ENCODE measurements around the gene SH3TC1. TPM values are rescaled to one million over a fixed set of nuclear protein-coding genes. Genes with fewer than 3 reads are reported as not detected.

SH3TC1 gene
- polyA plus RNA-seq, 3 donors = 36.9 to 85.7 (median 41.9) TPM

DNA sequence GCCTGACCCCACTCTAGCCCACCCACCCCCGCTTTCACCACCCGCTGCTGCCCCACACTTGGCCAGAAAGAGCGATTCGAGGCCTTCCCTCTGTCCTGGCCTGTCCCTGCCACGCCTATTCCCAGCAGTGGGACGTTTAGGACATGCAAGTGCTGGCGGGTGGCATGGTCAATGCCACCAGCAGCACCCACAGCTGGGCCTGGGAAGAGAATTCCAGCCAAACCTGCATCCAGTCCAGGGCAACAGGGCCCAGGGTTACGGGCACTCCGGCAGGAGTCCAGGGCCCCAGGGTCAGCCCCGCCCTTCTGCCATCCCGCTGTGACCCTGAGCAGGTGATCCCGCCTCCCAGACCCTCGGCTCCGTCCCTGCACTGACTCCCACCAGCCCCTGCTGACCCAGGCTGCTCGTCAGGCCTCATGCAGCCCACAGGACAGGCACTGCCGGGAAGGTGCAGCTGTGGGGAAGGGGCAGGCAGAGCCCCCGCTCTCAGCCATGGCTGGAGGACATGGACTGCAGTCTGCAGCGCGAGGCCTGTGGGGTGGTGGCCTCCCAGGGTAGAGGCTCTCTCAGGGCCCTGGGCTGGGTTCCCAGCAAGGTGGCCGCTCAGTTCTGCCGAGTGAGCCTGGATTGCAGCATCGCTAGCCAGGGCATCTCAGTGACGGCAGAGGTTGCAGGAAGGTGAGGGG lies 63.7 kb downstream of the SH3TC1 start:
- Histone ChIP-seq H3K4me3 (replicated peaks in 1 of 3; ENCODE audit: low read depth in 2 of 3, low read length in 3 of 3) (no peak overlapping the region), H3K27me3 (ENCODE audit: control insufficient read depth in 2 of 2, insufficient read depth in 2 of 2, low read length in 2 of 2) (no peaks in the 10 kb centered on the region), H4K20me1 (ENCODE audit: insufficient read depth, low read length) (no peaks in the 10 kb centered on the region), H3K4me1 (ENCODE audit: control insufficient read depth in 1 of 2, insufficient read depth in 2 of 2, low read length in 2 of 2) (peaks cover 11 to 20% of the 10 kb centered on the region in 2 donors), H3K79me2 (ENCODE audit: insufficient read depth, low read length) (no peaks in the 10 kb centered on the region), H3K36me3 (replicated peaks in 1 of 2; ENCODE audit: control insufficient read depth in 1 of 2, insufficient read depth in 2 of 2, low read length in 2 of 2) (no peaks in the 10 kb centered on the region), H2AFZ (ENCODE audit: insufficient read depth, low read depth, low read length, poor library complexity, severe bottlenecking) (no peak overlapping the region), H3K27ac (ENCODE audit: low read depth in 1 of 2, low read length in 2 of 2) (no peak overlapping the region), H3K9ac (ENCODE audit: insufficient read depth, low read length, poor library complexity, severe bottlenecking) (no peak overlapping the region), H3K4me2 (replicated peaks; ENCODE audit: extremely low read depth, low read length, poor library complexity, severe bottlenecking) (no peak overlapping the region), H3K9me3 (replicated peaks in 1 of 2; ENCODE audit: control insufficient read depth in 1 of 2, insufficient read depth in 1 of 2, low read length in 2 of 2) (no peaks in the 10 kb centered on the region)
- DNase-seq = no peak
- Mint-ChIP-seq H3K27me3 (ENCODE audit: low read depth in 3 of 3) (peaks cover 1 to 8% (median 1%) of the 10 kb centered on the region in 3 donors), H3K4me1 (peaks cover 24% of the 10 kb centered on the region), H3K27ac (no peak overlapping the region), H3K4me3 (no peak overlapping the region), H3K9me3 (no peaks in the 10 kb centered on the region), H3K36me3 (no peaks in the 10 kb centered on the region)
- WGBS (ENCODE audit: insufficient coverage) = 91% methylated on average over 18 of the region's 23 CpGs
- intact Hi-C loops (cut with micrococcal nuclease) = no loop called here
- TF ChIP-seq, protein P1, sequence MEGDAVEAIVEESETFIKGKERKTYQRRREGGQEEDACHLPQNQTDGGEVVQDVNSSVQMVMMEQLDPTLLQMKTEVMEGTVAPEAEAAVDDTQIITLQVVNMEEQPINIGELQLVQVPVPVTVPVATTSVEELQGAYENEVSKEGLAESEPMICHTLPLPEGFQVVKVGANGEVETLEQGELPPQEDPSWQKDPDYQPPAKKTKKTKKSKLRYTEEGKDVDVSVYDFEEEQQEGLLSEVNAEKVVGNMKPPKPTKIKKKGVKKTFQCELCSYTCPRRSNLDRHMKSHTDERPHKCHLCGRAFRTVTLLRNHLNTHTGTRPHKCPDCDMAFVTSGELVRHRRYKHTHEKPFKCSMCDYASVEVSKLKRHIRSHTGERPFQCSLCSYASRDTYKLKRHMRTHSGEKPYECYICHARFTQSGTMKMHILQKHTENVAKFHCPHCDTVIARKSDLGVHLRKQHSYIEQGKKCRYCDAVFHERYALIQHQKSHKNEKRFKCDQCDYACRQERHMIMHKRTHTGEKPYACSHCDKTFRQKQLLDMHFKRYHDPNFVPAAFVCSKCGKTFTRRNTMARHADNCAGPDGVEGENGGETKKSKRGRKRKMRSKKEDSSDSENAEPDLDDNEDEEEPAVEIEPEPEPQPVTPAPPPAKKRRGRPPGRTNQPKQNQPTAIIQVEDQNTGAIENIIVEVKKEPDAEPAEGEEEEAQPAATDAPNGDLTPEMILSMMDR (IDR thresholded peaks at IDR 0.05) = no peak

GRCh38 chr4:8263397-8263796 lies 64.3 kb downstream of the SH3TC1 start:
- Histone ChIP-seq H3K9me3 (replicated peaks in 1 of 2; ENCODE audit: control insufficient read depth in 1 of 2, insufficient read depth in 1 of 2, low read length in 2 of 2) (no peaks in the 10 kb centered on the region), H3K36me3 (replicated peaks in 1 of 2; ENCODE audit: control insufficient read depth in 1 of 2, insufficient read depth in 2 of 2, low read length in 2 of 2) (no peaks in the 10 kb centered on the region), H3K4me2 (replicated peaks; ENCODE audit: extremely low read depth, low read length, poor library complexity, severe bottlenecking) (no peak overlapping the region), H3K9ac (ENCODE audit: insufficient read depth, low read length, poor library complexity, severe bottlenecking) (no peak overlapping the region), H3K27ac (ENCODE audit: low read depth in 1 of 2, low read length in 2 of 2) (no peak overlapping the region), H3K4me3 (replicated peaks in 1 of 3; ENCODE audit: low read depth in 2 of 3, low read length in 3 of 3) (no peak overlapping the region), H2AFZ (ENCODE audit: insufficient read depth, low read depth, low read length, poor library complexity, severe bottlenecking) (no peak overlapping the region), H3K79me2 (ENCODE audit: insufficient read depth, low read length) (no peaks in the 10 kb centered on the region), H3K4me1 (ENCODE audit: control insufficient read depth in 1 of 2, insufficient read depth in 2 of 2, low read length in 2 of 2) (peaks cover 11 to 20% of the 10 kb centered on the region in 2 donors), H3K27me3 (ENCODE audit: control insufficient read depth in 2 of 2, insufficient read depth in 2 of 2, low read length in 2 of 2) (no peaks in the 10 kb centered on the region), H4K20me1 (ENCODE audit: insufficient read depth, low read length) (no peaks in the 10 kb centered on the region)
- Mint-ChIP-seq H3K36me3 (no peaks in the 10 kb centered on the region), H3K4me1 (peaks cover 24% of the 10 kb centered on the region), H3K9me3 (no peaks in the 10 kb centered on the region), H3K27ac (peak overlapping the region in 2 of 7 donors; percentile 1 to 38), H3K27me3 (ENCODE audit: low read depth in 3 of 3) (peaks cover 0 to 8% (median 1%) of the 10 kb centered on the region in 3 donors), H3K4me3 (no peak overlapping the region)
- intact Hi-C loops (cut with micrococcal nuclease) = no loop called here
- WGBS (ENCODE audit: insufficient coverage) = 93% methylated on average over 9 of the region's 10 CpGs
- TF ChIP-seq, protein P1 (IDR thresholded peaks at IDR 0.05) = no peak
- DNase-seq = no peak

Measured in CD14-positive monocyte (primary cell).